Measurements from ENCODE around the gene C5orf58. TPM values are rescaled to one million over a fixed set of nuclear protein-coding genes. Genes with fewer than 3 reads are reported as not detected.

Gene C5orf58
- total and polyA plus RNA-seq, 5 donors = 0.47 to 0.75 (median 0.58) TPM; not detected in 1

GRCh38 chr5:170294057-170294456 lies 61.3 kb downstream of the C5orf58 start:
- H3K27me3 ChIP-seq (ENCODE audit: control insufficient read depth, insufficient read depth) = no peaks in the 10 kb centered on the region
- ATAC-seq (no peak), DNase-seq (no peak)
- no peak overlapping the region for H3K27ac ChIP-seq (ENCODE audit: low read length)
- H3K9me3 ChIP-seq (ENCODE audit: control insufficient read depth, low read length) = no peaks in the 10 kb centered on the region
- 78% methylated on average over 3 of the region's 3 CpGs for WGBS
- no peak overlapping the region for H3K4me3 ChIP-seq (ENCODE audit: low read length)
- no peaks in the 10 kb centered on the region for H3K4me1 ChIP-seq (ENCODE audit: control insufficient read depth, insufficient read depth, low read length)
- intact Hi-C loops (cut with DNase I) = no loop called here

GRCh38 chr5:170294556-170294955 lies 61.8 kb downstream of the C5orf58 start:
- H3K4me3 ChIP-seq (ENCODE audit: low read length) = no peak overlapping the region

More at GRCh38 chr5:170294556-170294955, 61.8 kb downstream of the C5orf58 start:
- H3K9me3 ChIP-seq (ENCODE audit: control insufficient read depth, low read length) = no peaks in the 10 kb centered on the region
- H3K27me3 ChIP-seq (ENCODE audit: control insufficient read depth, insufficient read depth) = no peaks in the 10 kb centered on the region
- intact Hi-C loops (cut with DNase I) = no loop called here
- no peak overlapping the region for H3K27ac ChIP-seq (ENCODE audit: low read length)
- no peak for DNase-seq
- H3K4me1 ChIP-seq (ENCODE audit: control insufficient read depth, insufficient read depth, low read length) = no peaks in the 10 kb centered on the region
- ATAC-seq = no peak

Other genes with a start within 250 kb of the C5orf58 start
- not detected for gene FOXI1, start 127.1 kb upstream of the C5orf58 start, total RNA-seq
- gene FOXI1, start 127.1 kb upstream of the C5orf58 start, polyA plus RNA-seq = not detected
- gene LCP2, start 64.8 kb downstream of the C5orf58 start, total RNA-seq = 10 to 100 TPM in 3 of 4 donors, 1 to 10 TPM in 1; 7.2 to 10.9 (median 10.4) TPM
- gene LCP2, start 64.8 kb downstream of the C5orf58 start, polyA plus RNA-seq = 3.0 TPM
- gene KCNMB1, start 156.4 kb downstream of the C5orf58 start, total RNA-seq = 1 to 10 TPM in 3 of 4 donors, under 1 TPM in 1; 0.97 to 2.8 (median 1.9) TPM
- gene KCNMB1, start 156.4 kb downstream of the C5orf58 start, polyA plus RNA-seq = 1.3 TPM